Neural progenitor cell (in vitro differentiated cells): ENCODE data around the gene POLE4. TPM values are rescaled to one million over a fixed set of nuclear protein-coding genes. Genes with fewer than 3 reads are reported as not detected.

Experiments
- DNase-seq: peaks from one replicate; pipeline ENCODE4 v3.0.0-alpha.2; 2016; ENCODE audit warnings: low spot score
- H2AFZ ChIP-seq: fragments of 200-600 bp; sonication (generic); replicated peaks from 2 replicates; pipeline ENCODE4 v1.6.1; 2016; ENCODE audit warnings: antibody characterized with exemption
- H3F3A ChIP-seq: fragments of 200-600 bp; sonication (generic); 2 replicates; pipeline ENCODE4 v1.6.1; 2016; ENCODE audit warnings: antibody characterized with exemption, low read depth
- H3K27ac ChIP-seq: fragments of 200-600 bp; sonication (generic); 2 replicates; pipeline ENCODE4 v1.5.1; 2016; ENCODE audit warnings: mild to moderate bottlenecking
- H3K27me3 ChIP-seq: fragments of 200-600 bp; sonication (generic); 2 replicates; pipeline ENCODE4 v1.6.1; 2016; ENCODE audit warnings: mild to moderate bottlenecking, moderate library complexity
- H3K36me3 ChIP-seq: fragments of 200-600 bp; sonication (generic); 2 replicates; pipeline ENCODE4 v1.5.1; 2016
- H3K4me1 ChIP-seq: fragments of 200-600 bp; sonication (generic); 2 replicates; pipeline ENCODE4 v1.6.1; 2016; ENCODE audit warnings: mixed run types
- H3K4me2 ChIP-seq: fragments of 200-600 bp; sonication (generic); 2 replicates; pipeline ENCODE4 v1.6.1; 2016
- H3K4me3 ChIP-seq: fragments of 200-600 bp; sonication (generic); 2 replicates; pipeline ENCODE4 v1.5.1; 2016
- H3K79me2 ChIP-seq: fragments of 200-600 bp; sonication (generic); 2 replicates; pipeline ENCODE4 v1.6.1; 2016; ENCODE audit warnings: low read depth
- H3K9ac ChIP-seq: fragments of 200-600 bp; sonication (generic); 2 replicates; pipeline ENCODE4 v1.6.1; 2016
- H3K9me3 ChIP-seq: fragments of 200-600 bp; sonication (generic); 2 replicates; pipeline ENCODE4 v1.5.1; 2016; ENCODE audit warnings: low read depth
- H4K20me1 ChIP-seq: fragments of 200-600 bp; sonication (generic); 2 replicates; pipeline ENCODE4 v1.6.1; 2016; ENCODE audit warnings: low read depth
- H3K27ac Mint-ChIP-seq: 3 replicates; pipeline ENCODE4 v1.8.0; 2021; ENCODE audit warnings: mixed read lengths
- H3K27me3 Mint-ChIP-seq: 2 replicates; pipeline ENCODE4 v1.8.0; 2022; ENCODE audit warnings: low read depth, mild to moderate bottlenecking, inconsistent platforms, moderate library complexity, mixed read lengths; ENCODE audit not compliant: insufficient read depth
- H3K36me3 Mint-ChIP-seq: 3 replicates; pipeline ENCODE4 v1.8.0; 2021; ENCODE audit warnings: mixed read lengths
- H3K4me1 Mint-ChIP-seq: 3 replicates; pipeline ENCODE4 v1.8.0; 2021; ENCODE audit warnings: mixed read lengths
- H3K4me3 Mint-ChIP-seq: 3 replicates; pipeline ENCODE4 v1.8.0; 2021; ENCODE audit warnings: mild to moderate bottlenecking, moderate library complexity, mixed read lengths
- H3K9me3 Mint-ChIP-seq: 3 replicates; pipeline ENCODE4 v1.8.0; 2020; ENCODE audit warnings: mixed read lengths
- CTCF ChIP-seq: fragments of 200-600 bp; sonication (generic); IDR thresholded peaks from 2 replicates; pipeline ENCODE4 v1.5.1; 2017; ENCODE audit warnings: antibody characterized with exemption, mild to moderate bottlenecking
- EZH2 ChIP-seq: fragments of 200-600 bp; sonication (generic); IDR thresholded peaks from 2 replicates; pipeline ENCODE4 v1.6.1; 2017; ENCODE audit warnings: antibody characterized with exemption, mild to moderate bottlenecking, moderate library complexity
- EZH2phosphoT487 ChIP-seq: fragments of 200-600 bp; sonication (generic); IDR thresholded peaks from 2 replicates; pipeline ENCODE4 v1.6.1; 2017; ENCODE audit warnings: antibody characterized with exemption
- total RNA-seq: library from RNA; depleted of rRNA; stranded (reverse); fragments of >200 nt; gene quantifications from 2 replicates; pipeline ENCODE4 v1.2.3, GENCODE V29; 2015; ENCODE audit warnings: low replicate concordance

Gene POLE4
- total RNA-seq, 1 donor from 2014 or later, result 15.4 TPM

GRCh38 chr2:74935975-74936391 lies 22.5 kb upstream of the POLE4 start:
- Mint-ChIP-seq H3K4me1 (peaks cover 6% of the 10 kb centered on the region), H3K27ac (no peak overlapping the region)

GRCh38 chr2:74937221-74937880 lies 21.1 kb upstream of the POLE4 start:
- TF ChIP-seq CTCF, result no peak
- no peak for TF ChIP-seq EZH2phosphoT487
- TF ChIP-seq EZH2, result no peak
- H3K36me3 Mint-ChIP-seq, result no peaks in the 10 kb centered on the region
- no peak overlapping the region for H3K27ac ChIP-seq
- H3K4me3 Mint-ChIP-seq, result no peak overlapping the region
- H3K36me3 ChIP-seq, result no peaks in the 10 kb centered on the region
- no peak overlapping the region for H3K27ac Mint-ChIP-seq
- no peaks in the 10 kb centered on the region for H3K27me3 ChIP-seq
- H3F3A ChIP-seq, result no peaks in the 10 kb centered on the region
- no peak overlapping the region for H2AFZ ChIP-seq
- H3K9me3 ChIP-seq, result no peaks in the 10 kb centered on the region
- no peak overlapping the region for H3K4me3 ChIP-seq
- H3K9ac ChIP-seq, result no peak overlapping the region
- H3K9me3 Mint-ChIP-seq, result no peaks in the 10 kb centered on the region
- H4K20me1 ChIP-seq, result no peaks in the 10 kb centered on the region
- peaks cover 4% of the 10 kb centered on the region for H3K4me1 ChIP-seq
- DNase-seq, result no peak
- no peak overlapping the region for H3K4me2 ChIP-seq
- peaks cover 6% of the 10 kb centered on the region for H3K4me1 Mint-ChIP-seq
- H3K79me2 ChIP-seq, result no peaks in the 10 kb centered on the region
- H3K27me3 Mint-ChIP-seq, result peaks cover 4% of the 10 kb centered on the region

More at GRCh38 chr2:74935975-74936391, 22.5 kb upstream of the POLE4 start:
- no peak for DNase-seq
- Histone ChIP-seq H3K27ac (no peak overlapping the region), H3K79me2 (no peaks in the 10 kb centered on the region), H3K9me3 (no peaks in the 10 kb centered on the region), H3F3A (no peaks in the 10 kb centered on the region), H4K20me1 (no peaks in the 10 kb centered on the region), H3K4me2 (no peak overlapping the region), H3K36me3 (no peaks in the 10 kb centered on the region), H3K9ac (no peak overlapping the region), H3K27me3 (no peaks in the 10 kb centered on the region), H3K4me1 (peaks cover 4% of the 10 kb centered on the region), H3K4me3 (no peak overlapping the region), H2AFZ (no peak overlapping the region)
- H3K4me3 Mint-ChIP-seq, result no peak overlapping the region
- H3K27me3 Mint-ChIP-seq, result peaks cover 6% of the 10 kb centered on the region
- no peaks in the 10 kb centered on the region for H3K9me3 Mint-ChIP-seq
- H3K36me3 Mint-ChIP-seq, result no peaks in the 10 kb centered on the region
- TF ChIP-seq CTCF, result no peak
- TF ChIP-seq EZH2phosphoT487, result no peak
- no peak for TF ChIP-seq EZH2

GRCh38 chr2:74938264-74938663 lies 20.2 kb upstream of the POLE4 start:
- Histone ChIP-seq H2AFZ (no peak overlapping the region), H4K20me1 (no peaks in the 10 kb centered on the region), H3K27ac (no peak overlapping the region), H3K9ac (no peak overlapping the region), H3K79me2 (no peaks in the 10 kb centered on the region), H3F3A (no peaks in the 10 kb centered on the region), H3K27me3 (no peaks in the 10 kb centered on the region), H3K36me3 (no peaks in the 10 kb centered on the region), H3K9me3 (no peaks in the 10 kb centered on the region), H3K4me1 (peaks cover 4% of the 10 kb centered on the region), H3K4me2 (no peak overlapping the region), H3K4me3 (no peak overlapping the region)
- no peak overlapping the region for H3K4me3 Mint-ChIP-seq
- H3K9me3 Mint-ChIP-seq, result peaks cover 2% of the 10 kb centered on the region
- no peak for DNase-seq
- peaks cover 4% of the 10 kb centered on the region for H3K27me3 Mint-ChIP-seq
- no peak overlapping the region for H3K27ac Mint-ChIP-seq
- peaks cover 6% of the 10 kb centered on the region for H3K4me1 Mint-ChIP-seq
- no peaks in the 10 kb centered on the region for H3K36me3 Mint-ChIP-seq
- TF ChIP-seq EZH2 (no peak), CTCF (no peak), EZH2phosphoT487 (no peak)
